A549 (cell line): ENCODE results near the gene WT1. TPM values are rescaled to one million over a fixed set of nuclear protein-coding genes. Genes with fewer than 3 reads are reported as not detected.
A peak's percentile ranks its signal among the peaks of the same experiment; 100 is the strongest.

ENCODE experiments used
- ATAC-seq, 2 experiments: fragments of 200-7000 bp in 1 of 2; fragments of >200 bp in 1 of 2; cut with Nextera tagmentation in 1 of 2; cut with Tn5 transposase in 1 of 2; 3 replicates each; pipeline versions ENCODE4 v1.8.0 to v1.9.1; 2018 to 2020; ENCODE audit warnings: mild to moderate bottlenecking in 1 of 2, moderate library complexity in 1 of 2
- CTCF ChIA-PET: fragments of 300-600 bp; sonication (Branson Sonifier 250); formaldehyde crosslinking; extraction: SDS; loops from one replicate; lab custom pipeline; 2021; ENCODE audit warnings: antibody characterized with exemption, inconsistent platforms; lab: Yijun Ruan, JAX
- POLR2A ChIA-PET: fragments of 350-600 bp; formaldehyde crosslinking; extraction: SDS; loops from one replicate; lab custom pipeline; 2021; ENCODE audit warnings: antibody characterized with exemption, inconsistent platforms; lab: Yijun Ruan, JAX
- DNase-seq, 2 experiments: peaks; one replicate each; pipeline versions ENCODE4 v3.0.0 to v3.0.0-alpha.2; 2011 to 2016; ENCODE audit warnings: low read depth in 1 of 2, low spot score in 1 of 2
- FAIRE-seq: peaks from 2 replicates; lab custom pipeline; 2011; peaks lifted over from hg19 to GRCh38; lab: Jason Lieb, UNC
- H3K27ac ChIP-seq, 2 experiments: fragments of >200 bp; sonication (Bioruptor Twin); formaldehyde crosslinking; 3 replicates each; pipeline ENCODE4 v1.5.1; 2016 to 2017
- H3K4me1 ChIP-seq: fragments of >200 bp; sonication (Bioruptor Twin); formaldehyde crosslinking; 3 replicates; pipeline ENCODE4 v1.6.1; 2016
- H3K4me2 ChIP-seq: fragments of >200 bp; sonication (Bioruptor Twin); formaldehyde crosslinking; 3 replicates; pipeline ENCODE4 v1.6.1; 2016
- H3K4me3 ChIP-seq: fragments of >200 bp; sonication (Bioruptor Twin); formaldehyde crosslinking; 3 replicates; pipeline ENCODE4 v1.5.1; 2016
- H3K9me3 ChIP-seq: fragments of >200 bp; sonication (Bioruptor Twin); formaldehyde crosslinking; 3 replicates; pipeline ENCODE4 v1.6.1; 2016
- ATOH8 ChIP-seq: fragments of 250-450 bp; sonication (Bioruptor Pico); IDR thresholded peaks from 2 replicates; pipeline ENCODE4 v1.5.0; 2020; ENCODE audit warnings: low read depth, mild to moderate bottlenecking, moderate library complexity
- BCL3 ChIP-seq: fragments of >200 bp; sonication (Bioruptor Twin); formaldehyde crosslinking; IDR thresholded peaks from 3 replicates; pipeline ENCODE4 v1.6.1; 2016
- BHLHE40 ChIP-seq: IDR thresholded peaks from 2 replicates; pipeline ENCODE4 v1.6.1; 2012; ENCODE audit warnings: low read depth, low read length, inconsistent platforms
- CBX8 ChIP-seq: fragments of 200-600 bp; sonication (generic); IDR thresholded peaks from 2 replicates; pipeline ENCODE4 v1.6.1; 2016
- CHD4 ChIP-seq: fragments of 200-600 bp; sonication (generic); IDR thresholded peaks from 2 replicates; pipeline ENCODE4 v1.6.1; 2016; ENCODE audit warnings: antibody characterized with exemption, mild to moderate bottlenecking, borderline replicate concordance
- CTCF ChIP-seq: fragments of >200 bp; sonication (Bioruptor Twin); formaldehyde crosslinking; IDR thresholded peaks from 3 replicates; pipeline ENCODE4 v1.5.1; 2016
- ESRRA ChIP-seq: fragments of 150-350 bp; IDR thresholded peaks from 2 replicates; pipeline ENCODE4 v1.6.1; 2014; ENCODE audit warnings: mild to moderate bottlenecking, low read length, borderline replicate concordance
- FOSL2 ChIP-seq, 2 experiments: fragments of 450-650 bp in 1 of 2; fragments of >200 bp in 1 of 2; sonication (Bioruptor Twin) in 1 of 2; formaldehyde crosslinking; IDR thresholded peaks; 2 replicates each; pipeline versions ENCODE4 v1.5.0 to v1.6.1; 2016 to 2020; ENCODE audit warnings: mild to moderate bottlenecking in 1 of 2, moderate library complexity in 1 of 2
- JUNB ChIP-seq: fragments of >200 bp; sonication (Bioruptor Twin); formaldehyde crosslinking; IDR thresholded peaks from 2 replicates; pipeline ENCODE4 v1.6.1; 2016
- KDM1A ChIP-seq: fragments of 200-600 bp; sonication (generic); IDR thresholded peaks from 2 replicates; pipeline ENCODE4 v1.6.1; 2016; ENCODE audit warnings: low read depth, mild to moderate bottlenecking
- MAFK ChIP-seq: fragments of 450-650 bp; IDR thresholded peaks from 2 replicates; pipeline ENCODE4 v1.6.1; 2014; ENCODE audit not compliant: partially characterized antibody
- MAZ ChIP-seq: fragments of 150-350 bp; IDR thresholded peaks from 2 replicates; pipeline ENCODE4 v1.6.1; 2014; ENCODE audit warnings: antibody characterized with exemption, low read depth, low read length, borderline replicate concordance
- MYC ChIP-seq: IDR thresholded peaks from 2 replicates; pipeline ENCODE4 v1.6.1; 2012; ENCODE audit warnings: mild to moderate bottlenecking, inconsistent platforms, low read length, improper control_type of control experiment, borderline replicate concordance
- NFE2L2 ChIP-seq: fragments of 150-350 bp; conservative IDR thresholded peaks from 2 replicates; pipeline ENCODE4 v1.6.1; 2014; ENCODE audit warnings: low read length
- NPAS2 ChIP-seq: fragments of 250-450 bp; sonication (Bioruptor Pico); IDR thresholded peaks from 2 replicates; pipeline ENCODE4 v1.8.0; 2022; ENCODE audit warnings: mild to moderate bottlenecking, moderate library complexity, borderline replicate concordance
- RAD21 ChIP-seq, 2 experiments: fragments of >200 bp in 1 of 2; sonication (Bioruptor Twin) in 1 of 2; formaldehyde crosslinking in 1 of 2; IDR thresholded peaks in 1 of 2; conservative IDR thresholded peaks in 1 of 2; 2 replicates in 1 of 2; 3 replicates in 1 of 2; pipeline ENCODE4 v1.6.1; 2012 to 2018; ENCODE audit warnings: inconsistent platforms in 1 of 2
- RCOR1 ChIP-seq: fragments of 150-350 bp; IDR thresholded peaks from 2 replicates; pipeline ENCODE4 v1.6.1; 2014; ENCODE audit warnings: antibody characterized with exemption, low read length, low read depth
- SMC3 ChIP-seq: fragments of >200 bp; sonication (Bioruptor Twin); formaldehyde crosslinking; IDR thresholded peaks from 3 replicates; pipeline ENCODE4 v1.6.1; 2018; ENCODE audit warnings: inconsistent platforms
- WGBS: methylation state at CpG from one replicate; pipeline ENCODE4 v1.1.6; 2017; ENCODE audit errors: missing lambda C conversion rate; 5-methylcytosine and 5-hydroxymethylcytosine counted together
- polyA plus RNA-seq, 4 experiments: library from polyadenylated mRNA; depleted of rRNA in 3 of 4; stranded (reverse); fragments of >200 nt; fragmentation: RNase III in 1 of 4; extraction: RNeasy Plus Mini Kit Qiagen cat#74134 plus additional on column Dnase treatment in 1 of 4; gene quantifications; 2 replicates in 3 of 4; 3 replicates in 1 of 4; pipeline ENCODE4 v1.2.3, GENCODE V29; 2011 to 2017
- TF ChIP-seq, protein P1 (sequence below): IDR thresholded peaks from 2 replicates; pipeline ENCODE4 v1.6.1; 2012
- TF ChIP-seq, protein P2 (sequence below): fragments of 200-600 bp; sonication (generic); IDR thresholded peaks from 2 replicates; pipeline ENCODE4 v1.6.1; 2016; ENCODE audit warnings: antibody characterized with exemption, mild to moderate bottlenecking, moderate library complexity

WT1 gene
- polyA plus RNA-seq, 2 of the 4 experiments (the other 2 are of a cell fraction): 2.8 to 4.0 TPM

- DNase-seq: no peak
- H3K4me3 ChIP-seq: no peak overlapping the region
- H3K9me3 ChIP-seq: no peaks in the 10 kb centered on the region
- FAIRE-seq: no peak
- H3K4me1 ChIP-seq: no peaks in the 10 kb centered on the region
- no peak overlapping the region for H3K27ac ChIP-seq
- WGBS: 39% methylated on average over 3 of the region's 3 CpGs
- TF ChIP-seq ESRRA: no peak
- TF ChIP-seq, protein P1, sequence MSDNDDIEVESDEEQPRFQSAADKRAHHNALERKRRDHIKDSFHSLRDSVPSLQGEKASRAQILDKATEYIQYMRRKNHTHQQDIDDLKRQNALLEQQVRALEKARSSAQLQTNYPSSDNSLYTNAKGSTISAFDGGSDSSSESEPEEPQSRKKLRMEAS: no peak
- no peak for TF ChIP-seq FOSL2 (IDR thresholded peaks at IDR 0.05)
- no peak for TF ChIP-seq FOSL2 (CRISPR knock-in tag; IDR thresholded peaks at IDR 0.05)
- no peak for TF ChIP-seq MAZ
- no peak for TF ChIP-seq RCOR1
- TF ChIP-seq ATOH8 (CRISPR knock-in tag): no peak
- TF ChIP-seq, protein P2, sequence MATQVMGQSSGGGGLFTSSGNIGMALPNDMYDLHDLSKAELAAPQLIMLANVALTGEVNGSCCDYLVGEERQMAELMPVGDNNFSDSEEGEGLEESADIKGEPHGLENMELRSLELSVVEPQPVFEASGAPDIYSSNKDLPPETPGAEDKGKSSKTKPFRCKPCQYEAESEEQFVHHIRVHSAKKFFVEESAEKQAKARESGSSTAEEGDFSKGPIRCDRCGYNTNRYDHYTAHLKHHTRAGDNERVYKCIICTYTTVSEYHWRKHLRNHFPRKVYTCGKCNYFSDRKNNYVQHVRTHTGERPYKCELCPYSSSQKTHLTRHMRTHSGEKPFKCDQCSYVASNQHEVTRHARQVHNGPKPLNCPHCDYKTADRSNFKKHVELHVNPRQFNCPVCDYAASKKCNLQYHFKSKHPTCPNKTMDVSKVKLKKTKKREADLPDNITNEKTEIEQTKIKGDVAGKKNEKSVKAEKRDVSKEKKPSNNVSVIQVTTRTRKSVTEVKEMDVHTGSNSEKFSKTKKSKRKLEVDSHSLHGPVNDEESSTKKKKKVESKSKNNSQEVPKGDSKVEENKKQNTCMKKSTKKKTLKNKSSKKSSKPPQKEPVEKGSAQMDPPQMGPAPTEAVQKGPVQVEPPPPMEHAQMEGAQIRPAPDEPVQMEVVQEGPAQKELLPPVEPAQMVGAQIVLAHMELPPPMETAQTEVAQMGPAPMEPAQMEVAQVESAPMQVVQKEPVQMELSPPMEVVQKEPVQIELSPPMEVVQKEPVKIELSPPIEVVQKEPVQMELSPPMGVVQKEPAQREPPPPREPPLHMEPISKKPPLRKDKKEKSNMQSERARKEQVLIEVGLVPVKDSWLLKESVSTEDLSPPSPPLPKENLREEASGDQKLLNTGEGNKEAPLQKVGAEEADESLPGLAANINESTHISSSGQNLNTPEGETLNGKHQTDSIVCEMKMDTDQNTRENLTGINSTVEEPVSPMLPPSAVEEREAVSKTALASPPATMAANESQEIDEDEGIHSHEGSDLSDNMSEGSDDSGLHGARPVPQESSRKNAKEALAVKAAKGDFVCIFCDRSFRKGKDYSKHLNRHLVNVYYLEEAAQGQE: no peak
- no peak for TF ChIP-seq CHD4
- no peak for TF ChIP-seq NFE2L2
- no peak for TF ChIP-seq CBX8
- no peak for TF ChIP-seq JUNB
- TF ChIP-seq BHLHE40: no peak
- TF ChIP-seq KDM1A: no peak
- TF ChIP-seq BCL3: no peak
- ATAC-seq: no peak
- POLR2A ChIA-PET: no interaction called here
- CTCF ChIA-PET: no interaction called here
- no peak overlapping the region for H3K4me2 ChIP-seq
Observed at GRCh38 chr11:32422545-32422944, 12.8 kb downstream of the WT1 start.

DNA sequence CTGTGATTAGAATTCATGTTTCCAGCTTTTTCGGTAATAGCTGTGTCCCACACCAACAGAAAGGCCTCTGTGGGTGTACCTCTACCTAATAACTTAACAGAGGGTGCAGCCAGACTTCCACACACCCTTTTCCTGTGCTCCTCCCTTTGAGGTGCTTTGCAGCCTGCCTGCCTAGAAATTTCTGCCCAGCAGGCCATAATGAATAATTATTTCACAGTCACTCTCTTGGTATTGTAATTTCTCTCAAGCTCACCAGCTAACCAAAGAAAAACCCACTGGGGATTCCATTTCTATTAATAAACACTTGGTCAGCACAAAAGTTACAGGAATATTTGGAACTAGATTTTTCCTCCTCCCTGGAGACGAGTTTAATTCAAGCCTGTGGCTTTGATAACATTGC lies 13.3 kb downstream of the WT1 start:
- Histone ChIP-seq H3K9me3 (no peaks in the 10 kb centered on the region), H3K4me3 (no peak overlapping the region), H3K4me1 (no peaks in the 10 kb centered on the region), H3K4me2 (no peak overlapping the region), H3K27ac (no peak overlapping the region)
- POLR2A ChIA-PET: no interaction called here
- CTCF ChIA-PET: interaction anchor here (0.6 to 1.1 kb wide), 2 partner anchors 16 to 38 kb away, joined by 3 read pairs; no protein-coding TSS in a partner anchor
- FAIRE-seq: no peak
- TF ChIP-seq SMC3 (no peak), MYC (no peak), CTCF (no peak), MAFK (peak; percentile 23), RAD21 (conservative IDR thresholded peaks at IDR 0.05 in 1 of 2, IDR thresholded peaks at IDR 0.05 in 1 of 2) (no peak), NFE2L2 (no peak), NPAS2 (CRISPR knock-in tag) (no peak)
- WGBS: 71% methylated on average over 2 of the region's 2 CpGs
- ATAC-seq: no peak
- DNase-seq: no peak
